ENCODE measurements around the gene TMPRSS2. TPM values are rescaled to one million over a fixed set of nuclear protein-coding genes. Genes with fewer than 3 reads are reported as not detected.

TMPRSS2 gene
- total RNA-seq, 1 donor from 2014 or later, result 83.6 TPM

DNA sequence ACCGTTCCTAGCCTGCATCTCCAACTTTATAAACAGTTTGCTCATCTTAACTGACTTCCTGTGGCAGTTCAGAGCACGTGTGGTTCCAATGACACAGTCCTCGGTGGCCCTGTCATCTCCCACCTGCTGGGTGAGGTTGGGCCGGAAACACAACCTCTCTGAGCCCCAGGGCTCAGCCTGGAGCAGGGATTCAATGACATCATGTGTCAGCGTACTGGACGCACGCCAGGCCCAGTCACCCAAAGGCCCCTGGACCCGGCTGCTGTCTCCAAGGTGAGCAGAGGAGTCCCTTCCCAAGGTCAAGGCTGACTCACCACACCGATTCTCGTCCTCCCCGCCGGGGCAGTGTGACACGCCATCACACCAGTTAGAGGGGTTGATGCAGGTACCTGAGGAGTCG is 19.9 kb downstream of the TMPRSS2 start:
- TF ChIP-seq, protein P1, sequence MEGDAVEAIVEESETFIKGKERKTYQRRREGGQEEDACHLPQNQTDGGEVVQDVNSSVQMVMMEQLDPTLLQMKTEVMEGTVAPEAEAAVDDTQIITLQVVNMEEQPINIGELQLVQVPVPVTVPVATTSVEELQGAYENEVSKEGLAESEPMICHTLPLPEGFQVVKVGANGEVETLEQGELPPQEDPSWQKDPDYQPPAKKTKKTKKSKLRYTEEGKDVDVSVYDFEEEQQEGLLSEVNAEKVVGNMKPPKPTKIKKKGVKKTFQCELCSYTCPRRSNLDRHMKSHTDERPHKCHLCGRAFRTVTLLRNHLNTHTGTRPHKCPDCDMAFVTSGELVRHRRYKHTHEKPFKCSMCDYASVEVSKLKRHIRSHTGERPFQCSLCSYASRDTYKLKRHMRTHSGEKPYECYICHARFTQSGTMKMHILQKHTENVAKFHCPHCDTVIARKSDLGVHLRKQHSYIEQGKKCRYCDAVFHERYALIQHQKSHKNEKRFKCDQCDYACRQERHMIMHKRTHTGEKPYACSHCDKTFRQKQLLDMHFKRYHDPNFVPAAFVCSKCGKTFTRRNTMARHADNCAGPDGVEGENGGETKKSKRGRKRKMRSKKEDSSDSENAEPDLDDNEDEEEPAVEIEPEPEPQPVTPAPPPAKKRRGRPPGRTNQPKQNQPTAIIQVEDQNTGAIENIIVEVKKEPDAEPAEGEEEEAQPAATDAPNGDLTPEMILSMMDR (IDR thresholded peaks at IDR 0.05), result no peak
- no peak overlapping the region for H3K27ac ChIP-seq
- H3K36me3 ChIP-seq, result no peaks in the 10 kb centered on the region
- no peaks in the 10 kb centered on the region for H3K9me3 ChIP-seq
- no peak for DNase-seq
- H3K27me3 ChIP-seq, result peaks cover 4% of the 10 kb centered on the region
- ATAC-seq, result no peak
- H3K4me1 ChIP-seq, result peaks cover 4% of the 10 kb centered on the region
- no peak overlapping the region for H3K4me3 ChIP-seq
- intact Hi-C loops (cut with DNase I), result no loop called here

- H3K4me3 ChIP-seq, result no peak overlapping the region
- intact Hi-C loops (cut with DNase I), result no loop called here
- TF ChIP-seq, protein P1 (IDR thresholded peaks at IDR 0.05), result no peak
- peaks cover 4% of the 10 kb centered on the region for H3K4me1 ChIP-seq
- no peak for DNase-seq
- ATAC-seq, result no peak
- no peaks in the 10 kb centered on the region for H3K27me3 ChIP-seq
- H3K9me3 ChIP-seq, result no peaks in the 10 kb centered on the region
- no peaks in the 10 kb centered on the region for H3K36me3 ChIP-seq
- H3K27ac ChIP-seq, result no peak overlapping the region
These were observed 20.9 kb downstream of the TMPRSS2 start for GRCh38 chr21:41487082-41487481.

GRCh38 chr21:41483973-41484372 is 24.0 kb downstream of the TMPRSS2 start:
- intact Hi-C loops (cut with DNase I), result no loop called here
- Histone ChIP-seq H3K4me1 (peaks cover 19% of the 10 kb centered on the region), H3K4me3 (no peak overlapping the region), H3K9me3 (no peaks in the 10 kb centered on the region), H3K36me3 (no peaks in the 10 kb centered on the region), H3K27ac (no peak overlapping the region), H3K27me3 (no peaks in the 10 kb centered on the region)
- ATAC-seq (no peak), DNase-seq (no peak)
- TF ChIP-seq, protein P1 (IDR thresholded peaks at IDR 0.05), result no peak

DNA sequence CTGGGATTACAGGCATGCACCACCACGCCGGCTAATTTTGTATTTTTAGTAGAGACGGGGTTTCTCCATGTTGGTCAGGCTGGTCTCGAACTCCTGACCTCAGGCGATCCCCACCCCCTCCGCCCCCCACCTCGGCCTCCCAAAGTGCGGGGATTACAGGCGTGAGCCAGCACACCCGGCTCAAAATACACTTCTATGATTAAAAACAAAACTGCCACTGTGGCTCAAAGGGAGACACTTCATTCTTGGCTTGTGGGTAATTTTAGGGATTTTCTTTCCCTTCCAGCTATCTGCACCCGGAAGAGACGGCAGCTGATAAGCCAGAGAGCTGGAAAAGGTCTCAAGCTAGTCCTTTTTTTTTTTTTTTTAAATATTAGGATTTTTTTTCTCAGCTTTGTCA is 24.5 kb downstream of the TMPRSS2 start:
- Histone ChIP-seq H3K27me3 (no peaks in the 10 kb centered on the region), H3K4me1 (peaks cover 20% of the 10 kb centered on the region), H3K9me3 (no peaks in the 10 kb centered on the region), H3K36me3 (no peaks in the 10 kb centered on the region), H3K4me3 (no peak overlapping the region), H3K27ac (no peak overlapping the region)
- intact Hi-C loops (cut with DNase I), result no loop called here
- ATAC-seq, result no peak
- no peak for DNase-seq
- TF ChIP-seq, protein P1 (IDR thresholded peaks at IDR 0.05), result no peak

DNA sequence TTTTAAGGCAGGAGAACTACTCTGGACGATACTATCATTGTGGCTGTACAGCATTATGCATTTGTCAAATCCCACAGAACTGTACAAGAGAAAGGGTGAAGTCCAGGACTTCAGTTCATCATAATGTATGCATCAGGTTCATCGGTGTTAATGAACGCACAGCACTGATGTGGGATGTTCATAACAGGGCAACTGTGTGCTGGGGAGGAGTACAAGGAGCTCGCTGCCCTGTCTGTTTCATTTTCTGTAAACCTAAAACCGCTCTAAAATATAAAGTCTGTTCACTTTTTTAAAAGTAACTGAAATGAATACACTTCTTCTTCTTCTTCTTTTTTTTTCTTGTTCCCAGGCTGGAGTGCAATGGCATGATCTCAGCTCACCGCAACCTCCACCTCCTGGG is 25.0 kb downstream of the TMPRSS2 start:
- ATAC-seq, result no peak
- no peak overlapping the region for H3K27ac ChIP-seq
- H3K9me3 ChIP-seq, result no peaks in the 10 kb centered on the region
- peaks cover 24% of the 10 kb centered on the region for H3K4me1 ChIP-seq
- TF ChIP-seq, protein P1 (IDR thresholded peaks at IDR 0.05), result no peak
- H3K27me3 ChIP-seq, result no peaks in the 10 kb centered on the region
- intact Hi-C loops (cut with DNase I), result no loop called here
- DNase-seq, result no peak
- H3K4me3 ChIP-seq, result no peak overlapping the region
- no peaks in the 10 kb centered on the region for H3K36me3 ChIP-seq

GRCh38 chr21:41482301-41482700 is 25.7 kb downstream of the TMPRSS2 start:
- Histone ChIP-seq H3K27ac (no peak overlapping the region), H3K36me3 (no peaks in the 10 kb centered on the region), H3K4me1 (peaks cover 26% of the 10 kb centered on the region), H3K4me3 (no peak overlapping the region), H3K9me3 (no peaks in the 10 kb centered on the region), H3K27me3 (no peaks in the 10 kb centered on the region)
- no peak for DNase-seq
- ATAC-seq, result no peak
- intact Hi-C loops (cut with DNase I), result no loop called here
- TF ChIP-seq, protein P1 (IDR thresholded peaks at IDR 0.05), result no peak
